Measurements from ENCODE around the gene PRPF18.

The PRPF18 gene

DNA sequence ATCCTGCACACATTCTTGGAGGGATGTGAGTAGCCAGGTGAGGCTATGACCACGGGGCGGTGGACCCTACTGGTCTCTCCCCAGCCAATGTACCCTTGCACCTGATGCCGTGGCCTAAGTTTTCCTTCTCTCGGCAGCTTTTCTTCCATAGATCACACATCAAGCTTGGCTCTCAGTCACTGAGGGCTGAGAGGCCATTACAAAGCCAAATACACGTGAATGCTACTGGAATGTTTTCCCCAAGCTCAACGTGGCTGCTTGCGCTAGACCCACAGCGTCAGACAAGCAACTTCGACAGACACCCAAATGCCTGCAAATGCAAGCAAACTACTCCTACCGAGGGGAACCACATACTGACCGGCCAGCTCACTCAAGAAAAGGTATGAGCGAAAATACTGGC lies 83.1 kb downstream of the PRPF18 start:
- Histone ChIP-seq H3K9me3 (replicated peaks; ENCODE audit: insufficient read depth, low read length) (no peaks in the 10 kb centered on the region), H3K9ac (ENCODE audit: low read length) (no peak overlapping the region)

DNA sequence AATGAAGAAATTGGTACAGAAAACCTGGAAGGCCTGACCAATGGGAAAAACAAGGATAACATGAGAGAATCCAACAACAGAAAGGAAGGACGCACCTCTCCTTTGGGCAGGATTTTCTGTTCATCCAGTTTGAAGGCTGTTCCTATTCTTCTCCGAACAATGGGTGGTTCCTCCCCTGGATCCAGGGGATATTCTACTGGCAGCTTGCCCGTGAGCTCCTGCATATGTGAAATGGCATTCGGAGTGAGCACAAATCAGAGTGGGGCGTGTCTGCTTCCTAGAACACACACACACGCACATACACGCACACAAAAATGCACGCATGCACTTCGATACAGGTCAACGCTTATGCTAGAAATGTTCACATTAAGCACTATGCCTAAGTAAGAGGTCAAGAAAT lies 83.5 kb downstream of the PRPF18 start:
- H3K27me3 ChIP-seq (replicated peaks; ENCODE audit: insufficient read depth, low read length) = no peaks in the 10 kb centered on the region
- no peak overlapping the region for H3K27ac ChIP-seq (ENCODE audit: low read length)
- H4K20me1 ChIP-seq (ENCODE audit: insufficient read depth, low read length) = no peaks in the 10 kb centered on the region
- no peak overlapping the region for H3K4me3 ChIP-seq (ENCODE audit: low read length)
- no peaks in the 10 kb centered on the region for H3K9me3 ChIP-seq (replicated peaks; ENCODE audit: insufficient read depth, low read length)
- H3K79me2 ChIP-seq (ENCODE audit: low read length) = no peaks in the 10 kb centered on the region
- H3F3A ChIP-seq (ENCODE audit: insufficient read depth, low read length) = no peaks in the 10 kb centered on the region
- no peak for DNase-seq
- no peaks in the 10 kb centered on the region for H3K9me2 ChIP-seq (replicated peaks; ENCODE audit: insufficient read depth, low read length)
- H3K36me3 ChIP-seq (replicated peaks; ENCODE audit: insufficient read depth, low read length) = no peaks in the 10 kb centered on the region
- TF ChIP-seq, protein P1, sequence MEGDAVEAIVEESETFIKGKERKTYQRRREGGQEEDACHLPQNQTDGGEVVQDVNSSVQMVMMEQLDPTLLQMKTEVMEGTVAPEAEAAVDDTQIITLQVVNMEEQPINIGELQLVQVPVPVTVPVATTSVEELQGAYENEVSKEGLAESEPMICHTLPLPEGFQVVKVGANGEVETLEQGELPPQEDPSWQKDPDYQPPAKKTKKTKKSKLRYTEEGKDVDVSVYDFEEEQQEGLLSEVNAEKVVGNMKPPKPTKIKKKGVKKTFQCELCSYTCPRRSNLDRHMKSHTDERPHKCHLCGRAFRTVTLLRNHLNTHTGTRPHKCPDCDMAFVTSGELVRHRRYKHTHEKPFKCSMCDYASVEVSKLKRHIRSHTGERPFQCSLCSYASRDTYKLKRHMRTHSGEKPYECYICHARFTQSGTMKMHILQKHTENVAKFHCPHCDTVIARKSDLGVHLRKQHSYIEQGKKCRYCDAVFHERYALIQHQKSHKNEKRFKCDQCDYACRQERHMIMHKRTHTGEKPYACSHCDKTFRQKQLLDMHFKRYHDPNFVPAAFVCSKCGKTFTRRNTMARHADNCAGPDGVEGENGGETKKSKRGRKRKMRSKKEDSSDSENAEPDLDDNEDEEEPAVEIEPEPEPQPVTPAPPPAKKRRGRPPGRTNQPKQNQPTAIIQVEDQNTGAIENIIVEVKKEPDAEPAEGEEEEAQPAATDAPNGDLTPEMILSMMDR (IDR thresholded peaks at IDR 0.05; ENCODE audit: low read length) = no peak
- TF ChIP-seq EZH2 (optimal IDR thresholded peaks at IDR 0.05; ENCODE audit: low read depth, low read length) = no peak
- no peak for TF ChIP-seq EZH2phosphoT487 (IDR thresholded peaks at IDR 0.05; ENCODE audit: low read length)
- H3K4me1 ChIP-seq (ENCODE audit: low read length) = no peaks in the 10 kb centered on the region
- H3K4me2 ChIP-seq (ENCODE audit: low read depth, low read length) = no peak overlapping the region
- H2AFZ ChIP-seq (ENCODE audit: low read length) = no peak overlapping the region
- H3K9ac ChIP-seq (ENCODE audit: low read length) = no peak overlapping the region

More for the DNA sequence above, 83.1 kb downstream of the PRPF18 start:
- Histone ChIP-seq H3K4me1 (ENCODE audit: low read length) (no peaks in the 10 kb centered on the region), H3K4me2 (ENCODE audit: low read depth, low read length) (no peak overlapping the region), H3F3A (ENCODE audit: insufficient read depth, low read length) (no peaks in the 10 kb centered on the region), H3K9me2 (replicated peaks; ENCODE audit: insufficient read depth, low read length) (no peaks in the 10 kb centered on the region), H3K79me2 (ENCODE audit: low read length) (no peaks in the 10 kb centered on the region), H2AFZ (ENCODE audit: low read length) (no peak overlapping the region), H3K27me3 (replicated peaks; ENCODE audit: insufficient read depth, low read length) (no peaks in the 10 kb centered on the region), H3K27ac (ENCODE audit: low read length) (no peak overlapping the region), H3K4me3 (ENCODE audit: low read length) (no peak overlapping the region), H4K20me1 (ENCODE audit: insufficient read depth, low read length) (no peaks in the 10 kb centered on the region), H3K36me3 (replicated peaks; ENCODE audit: insufficient read depth, low read length) (no peaks in the 10 kb centered on the region)
- no peak for DNase-seq
- no peak for TF ChIP-seq EZH2 (optimal IDR thresholded peaks at IDR 0.05; ENCODE audit: low read depth, low read length)
- TF ChIP-seq, protein P1 (IDR thresholded peaks at IDR 0.05; ENCODE audit: low read length) = no peak
- TF ChIP-seq EZH2phosphoT487 (IDR thresholded peaks at IDR 0.05; ENCODE audit: low read length) = no peak

DNA sequence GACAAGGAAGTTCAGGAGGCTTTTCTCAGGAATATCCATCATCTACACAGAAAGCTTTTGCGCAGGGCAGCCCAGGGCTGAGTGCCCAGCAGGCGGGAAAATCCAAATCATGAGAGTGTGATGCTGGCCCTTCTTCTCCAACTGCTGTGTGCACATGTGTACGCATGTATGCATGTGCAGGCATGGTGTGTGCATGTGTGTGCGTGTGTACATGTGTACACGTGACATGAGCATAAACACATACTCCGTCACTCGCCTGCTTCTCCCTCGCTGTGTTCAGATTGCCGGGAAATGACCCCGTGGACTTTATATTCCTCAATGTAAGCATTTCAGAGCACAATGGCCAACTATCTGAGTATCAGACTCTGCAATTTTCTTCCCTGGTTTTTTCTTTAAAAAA lies 85.1 kb downstream of the PRPF18 start:
- Histone ChIP-seq H3K27me3 (replicated peaks; ENCODE audit: insufficient read depth, low read length) (no peaks in the 10 kb centered on the region), H3K36me3 (replicated peaks; ENCODE audit: insufficient read depth, low read length) (no peaks in the 10 kb centered on the region), H3K9me3 (replicated peaks; ENCODE audit: insufficient read depth, low read length) (no peaks in the 10 kb centered on the region), H3K9ac (ENCODE audit: low read length) (no peak overlapping the region), H3F3A (ENCODE audit: insufficient read depth, low read length) (no peaks in the 10 kb centered on the region), H3K4me1 (ENCODE audit: low read length) (no peaks in the 10 kb centered on the region), H3K4me3 (ENCODE audit: low read length) (no peak overlapping the region), H4K20me1 (ENCODE audit: insufficient read depth, low read length) (no peaks in the 10 kb centered on the region), H3K79me2 (ENCODE audit: low read length) (no peaks in the 10 kb centered on the region), H3K9me2 (replicated peaks; ENCODE audit: insufficient read depth, low read length) (no peaks in the 10 kb centered on the region), H3K27ac (ENCODE audit: low read length) (no peak overlapping the region), H2AFZ (ENCODE audit: low read length) (no peak overlapping the region), H3K4me2 (ENCODE audit: low read depth, low read length) (no peak overlapping the region)
- no peak for DNase-seq
- TF ChIP-seq EZH2 (optimal IDR thresholded peaks at IDR 0.05; ENCODE audit: low read depth, low read length) (no peak), EZH2phosphoT487 (IDR thresholded peaks at IDR 0.05; ENCODE audit: low read length) (no peak)
- TF ChIP-seq, protein P1 (IDR thresholded peaks at IDR 0.05; ENCODE audit: low read length) = no peak
